ENCODE data around the gene UBE2I.
A peak's percentile ranks its signal among the peaks of the same experiment; 100 is the strongest.
"Not testable (repeated sequence)": the region's sequence is repeated elsewhere in the genome, so short reads cannot be mapped to it uniquely, and the experiment has no call there.

UBE2I gene

GRCh38 chr16:1293921-1294656 lies 15.3 kb upstream of the UBE2I start:
- no peak for DNase-seq (ENCODE audit: low read depth in 2 of 2)

GRCh38 chr16:1295465-1295864 lies 14.0 kb upstream of the UBE2I start:
- no peak for DNase-seq (ENCODE audit: low read depth in 2 of 2)

GRCh38 chr16:1296688-1297017 lies 12.8 kb upstream of the UBE2I start:
- DNase-seq (ENCODE audit: low read depth in 2 of 2) = not testable (repeated sequence)

- no peak for DNase-seq (ENCODE audit: low read depth in 2 of 2)
Observed at GRCh38 chr16:1297018-1297696, 12.3 kb upstream of the UBE2I start.

- no peak for DNase-seq (ENCODE audit: low read depth in 2 of 2)
Observed at GRCh38 chr16:1298406-1298805, 11.0 kb upstream of the UBE2I start.

- no peak for DNase-seq (ENCODE audit: low read depth in 2 of 2)
Observed at GRCh38 chr16:1299012-1299867, 10.2 kb upstream of the UBE2I start.

GRCh38 chr16:1299868-1300203 lies 9.6 kb upstream of the UBE2I start:
- DNase-seq (ENCODE audit: low read depth in 2 of 2) = no peak

- peak; percentile 43 to 73 for DNase-seq (ENCODE audit: low read depth in 2 of 2)
Observed at GRCh38 chr16:1300664-1301476, 8.6 kb upstream of the UBE2I start.

GRCh38 chr16:1301562-1301961 lies 7.9 kb upstream of the UBE2I start:
- no peak for DNase-seq (ENCODE audit: low read depth in 2 of 2)

GRCh38 chr16:1305823-1306222 lies 3.6 kb upstream of the UBE2I start:
- no peak for DNase-seq (ENCODE audit: low read depth in 2 of 2)

- no peak for DNase-seq (ENCODE audit: low read depth in 2 of 2)
Observed at GRCh38 chr16:1306334-1306733, 3.1 kb upstream of the UBE2I start.

- DNase-seq (ENCODE audit: low read depth in 2 of 2) = no peak
Observed at GRCh38 chr16:1308036-1308976, 1.1 kb upstream of the UBE2I start.

- DNase-seq (ENCODE audit: low read depth in 2 of 2) = peak in 1 of 2 experiments; percentile 32
Observed at GRCh38 chr16:1309888-1310831, 724 bp downstream of the UBE2I start.

GRCh38 chr16:1310832-1311200 lies 1.4 kb downstream of the UBE2I start:
- DNase-seq (ENCODE audit: low read depth in 2 of 2) = no peak

GRCh38 chr16:1311212-1311737 lies 1.8 kb downstream of the UBE2I start:
- no peak for DNase-seq (ENCODE audit: low read depth in 2 of 2)

- DNase-seq (ENCODE audit: low read depth in 2 of 2) = no peak
Observed at GRCh38 chr16:1311738-1312466, 2.5 kb downstream of the UBE2I start.

GRCh38 chr16:1312467-1312816 lies 3.0 kb downstream of the UBE2I start:
- DNase-seq (ENCODE audit: low read depth in 2 of 2) = no peak

GRCh38 chr16:1312903-1313302 lies 3.5 kb downstream of the UBE2I start:
- DNase-seq (ENCODE audit: low read depth in 2 of 2) = no peak

Data from stimulated activated CD4-positive, alpha-beta T cell treated with anti-CD3 and anti-CD28 coated beads, Interleukin-12 subunit alpha, Interleukin-12 subunit beta, amount 100 ng/mL, for 24 hours (primary cell).